Heart left ventricle (tissue), 13 donors: ENCODE measurements around the gene ITPK1.

ENCODE experiments used
- CTCF ChIP-seq, 12 donors: fragments of 200-600 bp; sonication (generic) in 4 of 12; IDR thresholded peaks; one replicate each; pipeline versions ENCODE4 v1.5.0 to v1.8.0; 2018 to 2022; ENCODE audit warnings: antibody characterized with exemption in 12 of 12, mild to moderate bottlenecking in 5 of 12
- POLR2A ChIP-seq, 2 donors: fragments of 450-650 bp; IDR thresholded peaks; one replicate each; pipeline ENCODE4 v1.6.1; 2017; ENCODE audit warnings: antibody characterized with exemption in 2 of 2, mild to moderate bottlenecking in 2 of 2, moderate library complexity in 2 of 2
- donor health status: ischemic (EF 13 %, LVEDD 7.1; RV severe dilation, severe dysfunction).
- donor health status: DM: no; HTN: yes; CAD: no.
- donor health status: DM: no; HTN: no; CAD: no.
- donor health status: ischemic (EF 25% LVEDD 6.9; RV normal size, moderate dysfunction).
- donor health status: ischemic (EF 25% LVEDD 5.7; RV mildly dilated, moderate dysfunction).
- donor health status: ischemic (EF 35%, LVEDD 5.7; RV mildly dilated, moderate dysfunction).
- donor health status: nonischemic (EF 11% LVEDD 7.7; RV severe dilation, severe dysfunction).
- donor health status: DM: yes; HTN: yes; CAD: no.
- donor health status: PGD.
- donor health status: ischemic (EF 29% LVEDD 5.4; RV normal size, mild dysfunction).
- donor health status: nonischemic (EF 23%, LVEDD 6.1; RV moderate dilation, normal function).

GRCh38 chr14:93023039-93023438, 92.7 kb downstream of the ITPK1 start:
- TF ChIP-seq CTCF (IDR thresholded peaks at IDR 0.05) (no peak), POLR2A (IDR thresholded peaks at IDR 0.05) (no peak)
